Endothelial cell of umbilical vein (primary cell): ENCODE data around the gene AMZ2. TPM values are rescaled to one million over a fixed set of nuclear protein-coding genes. Genes with fewer than 3 reads are reported as not detected.

Source experiments
- BruUV-seq: library from RNA; stranded (reverse); fragments of 400-500 nt; replicated peaks from 2 replicates; lab custom pipeline; 2021; lab: Mats Ljungman, UMichigan
- CTCF ChIA-PET: fragments of 300-600, 350-600 bp; sonication (Branson Sonifier 250); formaldehyde crosslinking; loops from one replicate; lab custom pipeline; 2021; ENCODE audit warnings: antibody characterized with exemption, inconsistent platforms; lab: Charles Lee
- POLR2A ChIA-PET: fragments of 300-600, 350-600 bp; sonication (Branson Sonifier 250); formaldehyde crosslinking; loops from one replicate; lab custom pipeline; 2021; ENCODE audit warnings: antibody characterized with exemption, inconsistent platforms; lab: Charles Lee
- DNase-seq: peaks from one replicate; pipeline ENCODE4 v3.0.0-alpha.2; 2011; ENCODE audit warnings: low read depth, low spot score
- FAIRE-seq: peaks from 2 replicates; lab custom pipeline; 2011; peaks lifted over from hg19 to GRCh38; lab: Jason Lieb, UNC
- H2AFZ ChIP-seq: 2 replicates; pipeline ENCODE4 v1.6.0; 2012; ENCODE audit warnings: low read depth, low read length, control low read depth, inconsistent platforms
- H3K27ac ChIP-seq: 2 replicates; pipeline ENCODE4 v1.5.1; 2011; ENCODE audit warnings: low read depth, mild to moderate bottlenecking, control low read depth, low read length, moderate library complexity; ENCODE audit not compliant: insufficient read depth
- H3K27me3 ChIP-seq, 2 experiments: 2 replicates each; pipeline versions ENCODE4 v1.6.0 to v1.6.1; 2011; ENCODE audit warnings: low read length in 2 of 2, mixed read lengths in 1 of 2; ENCODE audit not compliant: control insufficient read depth in 2 of 2, insufficient read depth in 2 of 2
- H3K36me3 ChIP-seq, 2 experiments: 2 replicates in 1 of 2; 3 replicates in 1 of 2; pipeline ENCODE4 v1.5.1; 2011; ENCODE audit warnings: low read length in 2 of 2, mild to moderate bottlenecking in 1 of 2, moderate library complexity in 1 of 2; ENCODE audit not compliant: control insufficient read depth in 2 of 2, insufficient read depth in 2 of 2; ENCODE audit errors: extremely low read depth in 1 of 2
- H3K4me1 ChIP-seq: 3 replicates; pipeline ENCODE4 v1.5.1; 2011; ENCODE audit warnings: mild to moderate bottlenecking, low read length; ENCODE audit not compliant: control insufficient read depth, insufficient read depth; ENCODE audit errors: extremely low read depth
- H3K4me2 ChIP-seq: 2 replicates; pipeline ENCODE4 v1.6.1; 2011; ENCODE audit warnings: low read length, control low read depth, mixed read lengths; ENCODE audit not compliant: insufficient read depth
- H3K4me3 ChIP-seq, 3 experiments: fragments of 200-600 bp in 1 of 3; sonication (generic), shearing (Covaris generic) in 1 of 3; replicated peaks in 1 of 3; 2 replicates each; pipeline ENCODE4 v1.5.1; 2011 to 2016; ENCODE audit warnings: control low read depth in 3 of 3, low read length in 3 of 3, mild to moderate bottlenecking in 2 of 3, inconsistent platforms in 1 of 3, low read depth in 1 of 3, moderate library complexity in 1 of 3; ENCODE audit not compliant: insufficient read depth in 1 of 3
- H3K79me2 ChIP-seq: 2 replicates; pipeline ENCODE4 v1.6.0; 2012; ENCODE audit warnings: low read length, inconsistent platforms; ENCODE audit not compliant: control insufficient read depth, insufficient read depth
- H3K9ac ChIP-seq: replicated peaks from 2 replicates; pipeline ENCODE3; 2011; ENCODE audit warnings: low read length, control low read depth; ENCODE audit not compliant: insufficient read depth; ENCODE audit errors: extremely low read depth
- H3K9me1 ChIP-seq: replicated peaks from 3 replicates; pipeline ENCODE4 v1.6.0; 2011; ENCODE audit warnings: mild to moderate bottlenecking, low read length; ENCODE audit not compliant: control insufficient read depth, insufficient read depth; ENCODE audit errors: extremely low read depth
- H3K9me3 ChIP-seq: replicated peaks from 2 replicates; pipeline ENCODE4 v1.5.1; 2012; ENCODE audit warnings: low read length, inconsistent platforms; ENCODE audit not compliant: control insufficient read depth, insufficient read depth
- H4K20me1 ChIP-seq: replicated peaks from 2 replicates; pipeline ENCODE3; 2011; ENCODE audit warnings: mild to moderate bottlenecking, low read length; ENCODE audit not compliant: control insufficient read depth, insufficient read depth; ENCODE audit errors: extremely low read depth
- CTCF ChIP-seq, 2 donors: IDR thresholded peaks; 1 replicate in 1 of 2; 2 replicates in 1 of 2; pipeline ENCODE4 v1.5.1; 2011; ENCODE audit warnings: low read length in 2 of 2, mild to moderate bottlenecking in 2 of 2, moderate library complexity in 2 of 2, control low read depth in 1 of 2, inconsistent platforms in 1 of 2, low read depth in 1 of 2; ENCODE audit not compliant: insufficient read depth in 1 of 2; ENCODE audit errors: extremely low read depth in 1 of 2
- EZH2 ChIP-seq: IDR thresholded peaks from 2 replicates; pipeline ENCODE4 v1.6.1; 2012; ENCODE audit warnings: borderline replicate concordance, low read depth, mild to moderate bottlenecking, moderate library complexity, low read length, inconsistent platforms; ENCODE audit not compliant: severe bottlenecking
- FOS ChIP-seq: IDR thresholded peaks from 2 replicates; pipeline ENCODE4 v1.6.1; 2011; ENCODE audit warnings: mild to moderate bottlenecking, low read length, moderate library complexity, borderline replicate concordance; ENCODE audit not compliant: insufficient read depth
- GATA2 ChIP-seq: IDR thresholded peaks from 2 replicates; pipeline ENCODE4 v1.7.0; 2011; ENCODE audit warnings: low read depth, mild to moderate bottlenecking, moderate library complexity, mixed read lengths, low read length; ENCODE audit not compliant: insufficient read length, insufficient read depth
- JUN ChIP-seq: IDR thresholded peaks from 2 replicates; pipeline ENCODE4 v1.6.1; 2011; ENCODE audit warnings: borderline replicate concordance, low read depth; ENCODE audit not compliant: insufficient read length, insufficient read depth
- MAX ChIP-seq: IDR thresholded peaks from 2 replicates; pipeline ENCODE4 v1.6.1; 2011; ENCODE audit not compliant: insufficient read depth, insufficient read length
- MYC ChIP-seq: IDR thresholded peaks from one replicate; pipeline ENCODE4 v1.6.1; 2011; ENCODE audit warnings: mild to moderate bottlenecking, low read depth, low read length
- POLR2A ChIP-seq: IDR thresholded peaks from 2 replicates; pipeline ENCODE4 v1.6.1; 2012; ENCODE audit warnings: low read depth, mild to moderate bottlenecking, control low read depth, low read length
- POLR2AphosphoS5 ChIP-seq: IDR thresholded peaks from 2 replicates; pipeline ENCODE4 v1.6.1; 2012; ENCODE audit warnings: low read depth, mild to moderate bottlenecking, control low read depth, low read length, moderate library complexity; ENCODE audit not compliant: insufficient read depth
- dilution Hi-C: fragments of 300-500 bp; cut with MboI; formaldehyde crosslinking; loops from one replicate; pipeline ENCODE4 v1.15.0; 2019; ENCODE audit warnings: low sequenced_read_pairs; ENCODE audit not compliant: extremely low pct_ligation_motif_present
- intact Hi-C: fragments of 100-400 bp; cut with micrococcal nuclease; formaldehyde crosslinking; loops from one replicate; pipeline ENCODE4 v1.10.0; 2022
- polyA plus RNA-seq, 4 experiments: library from polyadenylated mRNA; depleted of rRNA in 3 of 4; stranded (reverse) in 3 of 4; unstranded in 1 of 4; fragments of >200 nt; gene quantifications; 2 replicates each; pipeline versions ENCODE4 v1.2.1 to v1.2.3, GENCODE V29; 2011 to 2012; ENCODE audit warnings: missing spikeins in 1 of 4
- total RNA-seq: library from RNA; stranded (reverse); gene quantifications from 2 replicates; pipeline ENCODE4 v1.2.3, GENCODE V29; 2021

AMZ2 gene
- total and polyA plus RNA-seq, 2 donors (not counting 3 experiments of a cell fraction or from before 2014, with no cell fraction given), result 46.7 to 57.3 TPM

DNA sequence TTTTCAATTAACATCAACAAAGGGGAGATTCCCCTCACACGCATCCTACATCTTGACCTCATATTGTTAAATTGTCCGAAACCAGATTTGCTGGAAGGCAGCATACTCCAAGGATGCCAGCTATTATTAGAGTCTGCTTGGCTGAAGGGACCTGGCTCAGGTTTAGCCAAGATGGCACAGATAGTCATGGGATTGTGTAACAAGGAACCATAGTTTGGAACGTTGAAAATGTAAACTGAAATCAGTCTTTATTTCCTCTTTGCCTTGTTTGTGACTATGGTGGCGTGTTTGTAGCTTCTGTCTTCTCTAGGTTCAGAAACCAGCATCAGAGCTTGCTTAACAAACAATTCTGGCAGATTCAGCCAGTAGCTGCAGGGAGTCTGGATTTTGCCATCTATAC lies 49.4 kb downstream of the AMZ2 start:
- ChIA-PET CTCF (interaction anchor here (1.9 kb wide), 1 partner anchor 102 kb away, joined by 12 read pairs; no protein-coding TSS in a partner anchor), POLR2A (no interaction called here)

More for the DNA sequence above, 49.4 kb downstream of the AMZ2 start:
- no peak for FAIRE-seq
- Histone ChIP-seq H3K27ac (no peak overlapping the region), H3K4me1 (peaks cover 19% of the 10 kb centered on the region), H3K79me2 (no peaks in the 10 kb centered on the region), H3K27me3 (no peaks in the 10 kb centered on the region), H3K36me3 (no peaks in the 10 kb centered on the region), H4K20me1 (no peaks in the 10 kb centered on the region), H3K4me3 (no peak overlapping the region), H3K9me1 (no peaks in the 10 kb centered on the region), H3K9me3 (no peaks in the 10 kb centered on the region), H3K9ac (no peak overlapping the region), H2AFZ (no peak overlapping the region), H3K4me2 (no peak overlapping the region)
- DNase-seq, result no peak
- no TSS peak for BruUV-seq
- TF ChIP-seq EZH2 (no peak), MYC (no peak), GATA2 (no peak), MAX (no peak), FOS (no peak), CTCF (IDR thresholded peaks at IDR 0.05; ENCODE audit: extremely low read depth in 1 of 2, insufficient read depth in 1 of 2, low read depth in 1 of 2, low read length in 2 of 2) (no peak), POLR2A (no peak), POLR2AphosphoS5 (no peak), JUN (no peak)
- intact Hi-C loops, result no loop called here
- dilution Hi-C loops, result no loop called here
